ENCODE data around the gene CMA1. TPM values are rescaled to one million over a fixed set of nuclear protein-coding genes. Genes with fewer than 3 reads are reported as not detected.
"Not testable (repeated sequence)": the region's sequence is repeated elsewhere in the genome, so short reads cannot be mapped to it uniquely, and the experiment has no call there.

The CMA1 gene
- total RNA-seq, 1 experiment from 2014 or later = not detected

GRCh38 chr14:24473211-24473610 lies 34.9 kb downstream of the CMA1 start:
- no peak for ATAC-seq
- no peaks in the 10 kb centered on the region for H3K4me1 ChIP-seq (ENCODE audit: control insufficient read depth, insufficient read depth, low read length)
- H3K9me3 ChIP-seq (ENCODE audit: control insufficient read depth, insufficient read depth, low read depth, low read length) = no peaks in the 10 kb centered on the region
- ChIA-PET POLR2A (no interaction called here), CTCF (no interaction called here)
- TF ChIP-seq CTCF (IDR thresholded peaks at IDR 0.05) = no peak
- TF ChIP-seq TCF7L2 (IDR thresholded peaks at IDR 0.05; ENCODE audit: low read depth, low read length) = no peak
- no peak for TF ChIP-seq REST (IDR thresholded peaks at IDR 0.05; ENCODE audit: insufficient read depth in 1 of 2, low read depth in 2 of 2, low read length in 1 of 2)
- TF ChIP-seq POLR2AphosphoS5 (IDR thresholded peaks at IDR 0.05; ENCODE audit: low read depth, low read length) = no peak
- TF ChIP-seq SIN3A (IDR thresholded peaks at IDR 0.05; ENCODE audit: borderline replicate concordance, insufficient read depth, low read depth, low read length) = no peak
- H3K4me3 ChIP-seq (ENCODE audit: low read depth in 2 of 2, low read length in 2 of 2) = no peak overlapping the region
- intact Hi-C loops (cut with micrococcal nuclease; ENCODE audit: unreplicated experiment) (no loop called here), in situ Hi-C loops (cut with HindIII; ENCODE audit: low pct_unique_long_range_greater_than_20kb, low sequenced_read_pairs) (no loop called here)
- H3K27me3 ChIP-seq (ENCODE audit: control insufficient read depth, insufficient read depth, low read length) = no peaks in the 10 kb centered on the region
- BruUV-seq (replicated peaks) = no TSS peak
- DNase-seq (ENCODE audit: low read depth, low spot score) = no peak
- H3K27ac ChIP-seq (ENCODE audit: low read length) = no peak overlapping the region
- H3K36me3 ChIP-seq (ENCODE audit: control insufficient read depth, insufficient read depth, low read length) = no peaks in the 10 kb centered on the region

GRCh38 chr14:24470450-24470849 lies 37.6 kb downstream of the CMA1 start:
- H3K4me3 ChIP-seq (ENCODE audit: low read depth in 2 of 2, low read length in 2 of 2); CTCF ChIA-PET; intact Hi-C loops (cut with micrococcal nuclease; ENCODE audit: unreplicated experiment); H3K27ac ChIP-seq (ENCODE audit: low read length); POLR2A ChIA-PET; H3K4me1 ChIP-seq (ENCODE audit: control insufficient read depth, insufficient read depth, low read length); DNase-seq (ENCODE audit: low read depth, low spot score); H3K27me3 ChIP-seq (ENCODE audit: control insufficient read depth, insufficient read depth, low read length); BruUV-seq (replicated peaks); ATAC-seq; H3K9me3 ChIP-seq (ENCODE audit: control insufficient read depth, insufficient read depth, low read depth, low read length); H3K36me3 ChIP-seq (ENCODE audit: control insufficient read depth, insufficient read depth, low read length); in situ Hi-C loops (cut with HindIII; ENCODE audit: low pct_unique_long_range_greater_than_20kb, low sequenced_read_pairs): not testable (repeated sequence)

DNA sequence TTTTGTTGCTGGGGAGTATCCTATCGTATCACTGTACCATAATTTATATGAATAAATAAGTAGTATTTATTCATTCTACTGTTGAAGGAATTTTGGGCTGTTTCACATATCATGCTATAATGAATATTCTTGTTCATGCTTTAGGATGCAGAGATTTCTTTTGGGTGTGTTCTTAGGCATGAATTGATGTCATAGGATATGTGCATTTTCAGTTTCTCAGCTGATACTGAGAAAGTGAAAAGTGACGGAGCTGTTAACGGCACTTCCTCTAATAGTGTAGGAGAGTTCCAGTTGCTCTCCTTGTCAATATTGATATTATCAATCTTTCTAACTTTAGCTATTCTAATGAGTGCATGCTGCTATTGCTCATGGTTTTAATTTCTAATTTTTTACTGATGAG lies 42.3 kb downstream of the CMA1 start:
- Histone ChIP-seq H3K36me3 (ENCODE audit: control insufficient read depth, insufficient read depth, low read length) (no peaks in the 10 kb centered on the region), H3K4me3 (ENCODE audit: low read depth in 2 of 2, low read length in 2 of 2) (no peak overlapping the region), H3K9me3 (ENCODE audit: control insufficient read depth, insufficient read depth, low read depth, low read length) (no peaks in the 10 kb centered on the region), H3K27me3 (ENCODE audit: control insufficient read depth, insufficient read depth, low read length) (no peaks in the 10 kb centered on the region), H3K27ac (ENCODE audit: low read length) (no peak overlapping the region), H3K4me1 (ENCODE audit: control insufficient read depth, insufficient read depth, low read length) (no peaks in the 10 kb centered on the region)
- TF ChIP-seq REST (IDR thresholded peaks at IDR 0.05; ENCODE audit: insufficient read depth in 1 of 2, low read depth in 2 of 2, low read length in 1 of 2) (no peak), CTCF (IDR thresholded peaks at IDR 0.05) (no peak), TCF7L2 (IDR thresholded peaks at IDR 0.05; ENCODE audit: low read depth, low read length) (no peak), SIN3A (IDR thresholded peaks at IDR 0.05; ENCODE audit: borderline replicate concordance, insufficient read depth, low read depth, low read length) (no peak), POLR2AphosphoS5 (IDR thresholded peaks at IDR 0.05; ENCODE audit: low read depth, low read length) (no peak)
- BruUV-seq (replicated peaks) = no TSS peak
- ATAC-seq (no peak), DNase-seq (ENCODE audit: low read depth, low spot score) (no peak)
- in situ Hi-C loops (cut with HindIII; ENCODE audit: low pct_unique_long_range_greater_than_20kb, low sequenced_read_pairs) = no loop called here
- ChIA-PET CTCF (no interaction called here), POLR2A (no interaction called here)
- intact Hi-C loops (cut with micrococcal nuclease; ENCODE audit: unreplicated experiment) = no loop called here
